Activated CD8-positive, alpha-beta memory T cell treated with anti-CD3 and anti-CD28 coated beads, Interleukin-2, amount 10 ng/mL, durations not matched to agents 7 days and 5 days (primary cell): ENCODE measurements around the gene PTTG1. TPM values are rescaled to one million over a fixed set of nuclear protein-coding genes. Genes with fewer than 3 reads are reported as not detected.

ENCODE experiments used
- ATAC-seq: fragments of 150-1000 bp; cut with Tn5 transposase; one replicate; pipeline ENCODE4 v1.10.0; 2021; ENCODE audit warnings: moderate library complexity
- CTCF ChIA-PET: fragments of 350-600 bp; sonication (Branson Sonifier 250); formaldehyde crosslinking; loops from one replicate; lab custom pipeline; 2021; ENCODE audit warnings: antibody characterized with exemption; lab: Charles Lee
- DNase-seq: peaks from one replicate; pipeline ENCODE4 v3.0.0-alpha.2; 2020
- H3K27ac Mint-ChIP-seq: one replicate; pipeline ENCODE4 v1.8.0; 2021; ENCODE audit warnings: mild to moderate bottlenecking, mixed read lengths
- H3K27me3 Mint-ChIP-seq: one replicate; pipeline ENCODE4 v1.8.0; 2021; ENCODE audit warnings: mixed read lengths
- H3K36me3 Mint-ChIP-seq: one replicate; pipeline ENCODE4 v1.8.0; 2021; ENCODE audit warnings: mild to moderate bottlenecking, mixed read lengths
- H3K4me1 Mint-ChIP-seq: one replicate; pipeline ENCODE4 v1.8.0; 2021; ENCODE audit warnings: mixed read lengths
- H3K4me3 Mint-ChIP-seq: one replicate; pipeline ENCODE4 v1.8.0; 2021; ENCODE audit warnings: mild to moderate bottlenecking, moderate library complexity, mixed read lengths
- H3K9me3 Mint-ChIP-seq: one replicate; pipeline ENCODE4 v1.8.0; 2022; ENCODE audit warnings: low read depth, mixed read lengths
- total RNA-seq, 2 experiments: library from RNA; stranded (reverse); gene quantifications; one replicate each; pipeline ENCODE4 v1.2.3, GENCODE V29; 2021

PTTG1 gene
- total RNA-seq, 2 experiments from 2014 or later: 204 to 212 TPM

- H3K36me3 Mint-ChIP-seq: peaks cover 3% of the 10 kb centered on the region
- no peaks in the 10 kb centered on the region for H3K9me3 Mint-ChIP-seq
- H3K27ac Mint-ChIP-seq: no peak overlapping the region
- H3K27me3 Mint-ChIP-seq: no peaks in the 10 kb centered on the region
- ATAC-seq (no peak), DNase-seq (no peak)
- peaks cover 53% of the 10 kb centered on the region for H3K4me1 Mint-ChIP-seq
- no peak overlapping the region for H3K4me3 Mint-ChIP-seq
- CTCF ChIA-PET: interaction anchor here (1.7 to 9.8 kb wide), 3 partner anchors 10 to 45 kb away, joined by 4 to 172 read pairs (median 6); no protein-coding TSS in a partner anchor
Observed at GRCh38 chr5:160463227-160463626, 41.6 kb downstream of the PTTG1 start.

DNA sequence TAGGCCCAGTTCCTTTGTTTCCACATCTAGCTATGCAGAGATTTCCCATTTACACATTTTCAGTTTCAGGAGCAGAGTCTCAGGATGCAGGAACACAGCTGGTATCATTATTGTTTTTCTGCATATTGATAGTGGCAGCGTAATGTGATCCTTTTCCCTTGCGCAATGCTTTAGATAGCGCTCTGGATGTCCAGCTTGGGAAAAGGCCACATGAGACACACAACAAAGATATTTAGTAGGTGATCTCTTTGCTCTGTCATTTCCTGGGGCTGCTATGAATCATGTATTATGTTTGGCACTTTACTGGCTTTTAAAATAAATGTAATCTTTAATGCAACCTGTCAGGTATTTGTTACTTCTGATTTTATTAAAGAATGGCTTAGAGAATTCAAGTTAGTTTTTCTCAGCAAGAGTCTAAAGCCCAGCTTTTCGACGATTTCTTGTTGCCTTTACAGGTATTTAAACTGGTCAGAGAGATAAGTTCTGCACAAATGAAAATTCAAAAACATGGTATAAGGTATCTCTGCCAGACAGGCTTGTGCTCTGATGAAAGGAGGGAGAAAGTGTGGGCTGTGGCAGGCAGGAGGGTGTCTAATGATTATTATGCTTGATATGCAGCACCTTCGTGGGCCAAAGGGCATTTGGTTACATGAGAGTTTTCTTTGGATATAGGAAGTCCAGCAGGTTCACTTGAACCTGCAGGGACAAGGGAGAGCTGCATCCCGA lies 42.2 kb downstream of the PTTG1 start:
- H3K4me1 Mint-ChIP-seq: peaks cover 53% of the 10 kb centered on the region
- ATAC-seq (no peak), DNase-seq (no peak)
- H3K27me3 Mint-ChIP-seq: no peaks in the 10 kb centered on the region
- H3K36me3 Mint-ChIP-seq: peaks cover 8% of the 10 kb centered on the region
- H3K27ac Mint-ChIP-seq: peak overlapping the region; percentile 25
- H3K4me3 Mint-ChIP-seq: no peak overlapping the region
- CTCF ChIA-PET: interaction anchor here (1.7 to 9.8 kb wide), 3 partner anchors 10 to 44 kb away, joined by 4 to 172 read pairs (median 6); no protein-coding TSS in a partner anchor
- no peaks in the 10 kb centered on the region for H3K9me3 Mint-ChIP-seq

- ATAC-seq: no peak
- DNase-seq: no peak
- Mint-ChIP-seq H3K9me3 (no peaks in the 10 kb centered on the region), H3K4me3 (no peak overlapping the region), H3K27ac (peak overlapping the region; percentile 25), H3K4me1 (peaks cover 55% of the 10 kb centered on the region), H3K27me3 (no peaks in the 10 kb centered on the region), H3K36me3 (peaks cover 14% of the 10 kb centered on the region)
- CTCF ChIA-PET: interaction anchor here (1.7 to 9.8 kb wide), 3 partner anchors 11 to 43 kb away, joined by 6 to 172 read pairs (median 29); no protein-coding TSS in a partner anchor
Observed at GRCh38 chr5:160464466-160464797, 42.8 kb downstream of the PTTG1 start.

- H3K4me1 Mint-ChIP-seq: peaks cover 67% of the 10 kb centered on the region
- no peaks in the 10 kb centered on the region for H3K27me3 Mint-ChIP-seq
- no peak overlapping the region for H3K4me3 Mint-ChIP-seq
- no peak for DNase-seq
- CTCF ChIA-PET: interaction anchor here (2.3 to 9.8 kb wide), 4 partner anchors 12 to 43 kb away, joined by 9 to 172 read pairs (median 24); partner anchors contain the start of gene PTTG1
- no peak overlapping the region for H3K27ac Mint-ChIP-seq
- no peak for ATAC-seq
- H3K9me3 Mint-ChIP-seq: no peaks in the 10 kb centered on the region
- H3K36me3 Mint-ChIP-seq: peaks cover 27% of the 10 kb centered on the region
Observed at GRCh38 chr5:160466116-160466515, 44.5 kb downstream of the PTTG1 start.

DNA sequence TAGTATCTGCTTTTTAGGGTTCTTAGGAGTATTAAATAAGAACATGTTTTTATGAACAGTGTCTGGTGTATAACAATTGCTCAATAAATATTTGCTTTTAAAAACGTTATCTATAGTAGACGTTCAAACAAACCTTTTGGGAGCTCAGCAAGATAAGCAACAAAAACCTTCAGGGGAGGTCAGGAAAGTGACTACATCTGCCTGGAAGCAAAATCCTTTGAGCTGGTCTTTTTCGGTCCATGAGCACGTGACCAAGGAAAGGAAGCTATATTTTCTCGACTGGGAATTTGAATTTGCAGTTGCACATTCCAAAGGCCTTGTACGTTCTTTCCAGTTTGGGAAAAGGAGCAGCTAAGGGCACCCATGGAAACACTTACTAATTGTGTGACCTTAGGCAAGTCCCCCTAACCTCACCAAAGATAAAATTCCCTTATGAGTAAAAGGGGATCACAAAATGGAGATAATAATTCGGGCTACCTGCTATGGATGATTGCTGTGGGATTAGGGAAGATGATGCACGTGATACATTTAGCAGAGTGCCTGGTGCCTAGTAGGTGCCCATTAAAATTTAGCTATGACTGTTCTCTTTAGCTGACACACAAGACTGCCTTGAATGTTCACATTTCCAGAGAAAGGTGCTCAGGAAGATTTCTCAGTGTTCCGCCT lies 45.4 kb downstream of the PTTG1 start:
- Mint-ChIP-seq H3K36me3 (peaks cover 34% of the 10 kb centered on the region), H3K27me3 (no peaks in the 10 kb centered on the region), H3K27ac (peak overlapping the region; percentile 99), H3K9me3 (no peaks in the 10 kb centered on the region), H3K4me1 (peaks cover 73% of the 10 kb centered on the region), H3K4me3 (peak overlapping the region; percentile 97)
- no peak for ATAC-seq
- no peak for DNase-seq
- CTCF ChIA-PET: interaction anchor here (0.6 to 9.8 kb wide), 11 partner anchors 11 to 1263 kb away, joined by 3 to 172 read pairs (median 9); partner anchors contain the start of genes PTTG1 and SLU7

DNA sequence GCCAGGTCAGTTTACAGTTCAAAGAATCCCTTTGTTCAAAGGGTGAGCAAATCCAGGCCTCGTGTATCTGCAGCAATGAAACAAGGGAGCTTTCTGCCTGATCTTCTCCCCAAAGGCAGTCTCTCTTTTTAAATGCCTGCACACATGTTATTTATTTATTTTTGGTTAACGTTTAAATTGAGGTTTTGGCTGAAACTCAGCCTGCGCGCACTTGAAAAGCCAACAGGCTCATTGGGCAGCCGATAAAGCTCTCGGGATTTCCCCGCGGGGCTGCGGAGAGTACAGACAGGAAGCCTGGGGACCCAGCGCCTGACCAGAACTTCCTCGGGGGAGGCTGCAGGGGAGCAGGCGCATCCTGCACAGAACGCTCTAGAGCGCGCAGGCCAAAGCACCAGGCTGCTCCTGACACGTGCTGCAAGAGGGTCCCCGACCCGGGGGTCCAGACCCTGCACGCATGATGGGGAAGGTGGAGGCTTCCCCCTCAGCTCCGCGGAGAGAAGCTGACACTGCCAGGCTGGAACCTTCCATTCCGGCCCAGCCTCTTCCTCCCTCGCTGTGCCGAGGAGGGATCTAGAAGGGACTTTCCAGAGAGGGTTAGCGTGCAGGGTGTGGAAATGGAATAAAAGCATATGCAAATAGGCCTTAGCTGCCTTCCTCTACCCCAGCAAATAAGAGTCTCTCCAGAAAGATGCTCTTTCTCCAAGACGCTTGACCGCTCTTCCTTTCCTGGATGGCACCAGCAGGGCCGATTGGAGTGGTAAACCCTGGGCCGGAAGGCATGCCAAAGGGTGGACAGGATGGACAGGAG lies 46.1 kb downstream of the PTTG1 start:
- DNase-seq (peak; percentile 95), ATAC-seq (peak; percentile 86)
- Mint-ChIP-seq H3K36me3 (peaks cover 37% of the 10 kb centered on the region), H3K4me1 (peaks cover 73% of the 10 kb centered on the region), H3K27ac (peak overlapping the region; percentile 99), H3K4me3 (peak overlapping the region; percentile 97), H3K27me3 (no peaks in the 10 kb centered on the region), H3K9me3 (no peaks in the 10 kb centered on the region)
- CTCF ChIA-PET: interaction anchor here (0.6 to 9.8 kb wide), 11 partner anchors 10 to 1263 kb away, joined by 3 to 172 read pairs (median 9); partner anchors contain the start of genes PTTG1 and SLU7

GRCh38 chr5:160468363-160468975 lies 46.8 kb downstream of the PTTG1 start:
- peak overlapping the region; percentile 97 for H3K4me3 Mint-ChIP-seq
- no peaks in the 10 kb centered on the region for H3K27me3 Mint-ChIP-seq

GRCh38 chr5:160469156-160470144 lies 47.8 kb downstream of the PTTG1 start:
- H3K27ac Mint-ChIP-seq: peak overlapping the region; percentile 99
- peaks cover 52% of the 10 kb centered on the region for H3K36me3 Mint-ChIP-seq
- no peaks in the 10 kb centered on the region for H3K9me3 Mint-ChIP-seq
- CTCF ChIA-PET: interaction anchor here (1.0 to 9.8 kb wide), 7 partner anchors 9 to 50 kb away, joined by 3 to 172 read pairs (median 3); partner anchors contain the start of gene SLU7
- H3K27me3 Mint-ChIP-seq: no peaks in the 10 kb centered on the region
- ATAC-seq (no peak), DNase-seq (peak; percentile 47)
- H3K4me3 Mint-ChIP-seq: peak overlapping the region; percentile 97
- peaks cover 74% of the 10 kb centered on the region for H3K4me1 Mint-ChIP-seq

More at GRCh38 chr5:160468363-160468975, 46.8 kb downstream of the PTTG1 start:
- Mint-ChIP-seq H3K4me1 (peaks cover 76% of the 10 kb centered on the region), H3K36me3 (peaks cover 45% of the 10 kb centered on the region), H3K9me3 (no peaks in the 10 kb centered on the region), H3K27ac (peak overlapping the region; percentile 99)
- CTCF ChIA-PET: interaction anchor here (2.2 to 9.8 kb wide), 5 partner anchors 17 to 49 kb away, joined by 10 to 172 read pairs (median 19); partner anchors contain the start of genes PTTG1 and SLU7
- no peak for DNase-seq
- ATAC-seq: no peak

- H3K27ac Mint-ChIP-seq: peak overlapping the region; percentile 99
- peak overlapping the region; percentile 97 for H3K4me3 Mint-ChIP-seq
- peaks cover 62% of the 10 kb centered on the region for H3K36me3 Mint-ChIP-seq
- no peaks in the 10 kb centered on the region for H3K9me3 Mint-ChIP-seq
- DNase-seq: peak; percentile 54
- H3K27me3 Mint-ChIP-seq: no peaks in the 10 kb centered on the region
- ATAC-seq: no peak
- H3K4me1 Mint-ChIP-seq: peaks cover 73% of the 10 kb centered on the region
- CTCF ChIA-PET: interaction anchor here (1.1 to 9.8 kb wide), 3 partner anchors 10 to 43 kb away, joined by 3 to 172 read pairs (median 8); no protein-coding TSS in a partner anchor
Observed at GRCh38 chr5:160470437-160471361, 49.0 kb downstream of the PTTG1 start.

DNA sequence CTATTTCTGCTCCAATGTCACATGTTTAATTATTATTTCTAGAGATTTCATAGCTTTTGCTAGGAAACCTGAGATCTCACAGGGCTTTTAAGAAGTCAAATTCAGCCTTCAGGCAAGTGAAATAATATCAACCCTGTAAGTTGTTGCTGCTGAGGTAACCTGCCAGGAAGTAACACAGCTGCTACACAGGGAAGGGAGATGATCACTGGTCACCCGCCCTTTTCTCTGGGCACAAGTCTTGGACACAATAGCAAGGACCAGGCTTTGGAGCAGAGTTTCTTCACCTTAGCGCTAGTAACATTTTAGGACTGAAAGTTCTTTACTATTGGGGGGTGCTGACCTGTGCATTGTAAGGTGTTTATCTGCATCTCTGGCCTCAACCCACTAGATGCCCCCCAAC lies 50.1 kb downstream of the PTTG1 start:
- Mint-ChIP-seq H3K9me3 (no peaks in the 10 kb centered on the region), H3K27me3 (no peaks in the 10 kb centered on the region), H3K27ac (peak overlapping the region; percentile 99), H3K4me1 (peaks cover 72% of the 10 kb centered on the region), H3K4me3 (peak overlapping the region; percentile 97), H3K36me3 (peaks cover 70% of the 10 kb centered on the region)
- no peak for ATAC-seq
- DNase-seq: no peak
- CTCF ChIA-PET: interaction anchor here (2.9 to 9.8 kb wide), 2 partner anchors 11 to 32 kb away, joined by 8 to 172 read pairs; no protein-coding TSS in a partner anchor
